HG02678 (cell line): ENCODE results near the gene GRK1.

Source experiments
- ATAC-seq: cut with Tn5 transposase; IDR thresholded peaks from one replicate; pipeline ENCODE4 v1.9.1; 2021; ENCODE audit warnings: mild to moderate bottlenecking, moderate library complexity; ENCODE audit not compliant: unreplicated experiment

Gene GRK1

DNA sequence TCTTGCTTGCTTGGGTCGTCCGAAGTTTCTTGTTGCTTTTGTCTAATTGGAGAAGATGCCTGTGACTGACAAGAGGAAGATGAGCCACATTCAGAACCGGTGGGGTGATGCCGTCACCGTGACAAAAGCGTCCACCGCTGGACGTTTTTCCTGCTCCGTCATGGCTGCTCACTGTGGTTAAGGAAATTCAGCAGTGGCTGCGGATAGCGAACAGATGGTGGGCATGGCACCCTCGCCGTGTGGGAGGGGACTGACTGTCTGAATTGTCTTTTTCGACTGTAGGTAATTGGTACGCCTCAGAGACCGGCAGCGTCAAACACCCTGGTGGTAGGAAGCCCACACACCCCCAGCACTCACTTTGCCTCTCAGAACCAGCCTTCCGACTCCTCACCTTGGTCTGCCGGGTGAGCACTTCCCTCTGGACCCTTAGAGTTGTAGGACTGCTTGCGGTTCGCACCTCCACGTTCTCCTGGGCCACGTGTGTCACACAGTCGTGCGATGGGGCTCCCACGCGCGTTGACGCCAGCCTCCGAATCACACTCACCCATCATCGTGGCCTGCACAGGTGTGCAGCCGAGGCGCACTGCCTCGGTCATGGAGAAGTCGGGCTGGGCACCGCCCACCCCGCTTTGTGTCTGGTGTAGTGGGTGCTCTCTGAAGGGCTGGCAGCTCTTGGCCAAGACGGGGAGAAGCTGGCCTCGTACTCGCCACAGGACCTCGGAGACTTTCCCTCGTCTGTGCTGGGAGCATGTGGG is 35.5 kb upstream of the GRK1 start:
- ATAC-seq, result no peak

DNA sequence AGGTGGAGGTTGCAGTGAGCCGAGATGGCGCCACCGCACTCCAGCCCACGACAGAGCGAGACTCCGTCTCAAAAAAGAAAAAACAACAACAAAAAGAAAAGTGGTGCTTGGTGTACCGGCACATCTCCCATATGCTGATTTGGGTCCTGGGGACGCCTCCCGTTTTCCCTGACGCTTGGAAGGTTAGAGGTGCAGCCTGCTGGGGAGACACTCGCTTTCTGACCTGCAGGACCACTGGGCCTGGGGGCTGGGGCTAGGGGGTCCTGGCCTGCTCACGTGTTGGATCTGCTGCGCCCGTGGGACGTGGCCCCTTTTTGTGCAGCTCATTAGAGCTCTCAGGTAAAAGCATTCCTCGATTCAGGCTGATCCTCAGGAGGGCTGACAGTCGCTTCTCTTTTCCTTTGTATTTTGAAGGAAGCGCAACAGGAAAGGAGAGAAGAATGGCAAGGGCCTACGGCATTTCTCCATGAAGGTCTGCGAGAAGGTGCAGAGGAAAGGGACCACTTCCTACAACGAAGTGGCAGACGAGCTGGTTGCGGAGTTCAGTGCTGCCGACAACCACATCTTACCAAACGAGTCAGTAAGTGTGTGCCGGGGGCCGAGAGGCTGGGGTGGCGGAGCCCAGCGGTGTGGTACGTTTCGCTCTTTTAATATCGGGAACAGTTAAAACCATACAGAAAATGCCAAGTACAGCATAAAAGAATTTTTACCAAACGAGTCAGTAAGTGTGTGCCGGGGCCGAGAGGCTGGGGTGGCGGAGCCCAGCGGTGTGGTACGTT is 34.1 kb upstream of the GRK1 start:
- no peak for ATAC-seq

DNA sequence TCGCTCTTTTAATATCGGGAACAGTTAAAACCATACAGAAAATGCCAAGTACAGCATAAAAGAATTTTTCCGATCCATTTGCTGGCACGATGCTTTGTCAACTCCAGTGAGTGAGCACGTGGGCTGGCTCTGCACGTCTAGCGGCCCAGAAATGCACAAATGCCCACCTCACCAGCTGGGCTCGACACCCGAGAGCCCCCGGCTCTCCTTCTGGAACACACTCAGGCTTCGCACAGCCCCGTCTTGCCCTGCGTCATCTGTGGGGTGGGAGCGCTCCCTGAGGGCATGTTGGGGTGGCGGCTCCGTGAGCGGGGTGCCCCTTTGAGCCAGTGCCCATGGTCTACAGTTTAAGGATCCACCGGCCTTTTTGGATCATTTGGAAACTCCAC is 33.5 kb upstream of the GRK1 start:
- no peak for ATAC-seq

DNA sequence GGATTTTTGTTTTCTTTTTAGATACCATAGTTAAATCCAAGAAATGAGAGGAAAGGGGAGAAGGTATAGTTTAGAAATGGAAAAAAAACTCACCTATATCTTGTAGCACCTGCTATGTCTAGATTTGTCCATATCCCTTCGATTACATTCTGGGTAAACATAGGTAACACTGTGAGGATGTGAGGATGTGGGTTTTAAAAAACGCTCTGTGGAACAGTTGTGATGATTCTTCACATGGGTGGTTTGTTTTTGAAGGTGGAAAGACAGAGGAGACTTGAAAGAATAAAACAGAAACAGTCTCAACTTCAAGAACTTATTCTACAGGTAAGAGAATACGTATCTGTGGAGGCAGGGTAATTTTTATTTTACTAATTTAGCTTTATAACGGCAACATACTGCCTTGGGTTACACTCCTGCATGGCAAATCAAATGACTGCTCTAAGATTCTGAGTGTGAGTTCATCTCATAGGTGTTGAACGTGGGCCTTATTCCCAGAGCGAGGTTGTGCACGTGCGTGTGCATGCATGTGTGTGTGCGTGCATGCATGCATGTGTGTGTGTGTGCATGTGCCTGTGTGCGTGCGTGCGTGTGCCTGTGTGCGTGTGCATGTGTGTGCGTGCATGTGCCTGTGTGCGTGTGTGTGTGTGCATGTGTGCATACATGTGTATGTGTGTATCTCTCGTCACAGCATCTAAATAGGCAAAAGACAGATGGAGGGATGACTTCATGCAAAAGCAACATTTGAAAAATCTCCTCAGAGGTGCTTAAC is 32.6 kb upstream of the GRK1 start:
- ATAC-seq, result no peak

DNA sequence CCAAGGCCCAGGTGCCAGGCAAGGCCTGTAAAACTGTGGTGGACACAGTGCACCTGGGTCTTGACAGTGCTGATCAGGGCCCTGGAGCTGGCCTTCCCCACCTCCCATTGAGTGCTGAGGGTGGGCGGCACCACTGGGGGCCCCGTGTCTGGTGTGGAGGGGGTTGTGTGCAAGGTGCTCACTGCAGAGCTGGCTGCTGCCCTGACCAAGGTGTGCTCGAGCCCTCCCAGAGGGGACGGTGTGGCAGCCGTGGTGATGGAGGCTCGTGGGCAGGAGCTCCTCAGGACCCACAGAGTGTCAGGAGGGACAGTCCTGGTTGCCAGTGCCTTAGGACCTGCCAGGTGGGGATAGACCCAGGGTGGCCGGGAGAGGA is 32.0 kb upstream of the GRK1 start:
- ATAC-seq, result no peak

DNA sequence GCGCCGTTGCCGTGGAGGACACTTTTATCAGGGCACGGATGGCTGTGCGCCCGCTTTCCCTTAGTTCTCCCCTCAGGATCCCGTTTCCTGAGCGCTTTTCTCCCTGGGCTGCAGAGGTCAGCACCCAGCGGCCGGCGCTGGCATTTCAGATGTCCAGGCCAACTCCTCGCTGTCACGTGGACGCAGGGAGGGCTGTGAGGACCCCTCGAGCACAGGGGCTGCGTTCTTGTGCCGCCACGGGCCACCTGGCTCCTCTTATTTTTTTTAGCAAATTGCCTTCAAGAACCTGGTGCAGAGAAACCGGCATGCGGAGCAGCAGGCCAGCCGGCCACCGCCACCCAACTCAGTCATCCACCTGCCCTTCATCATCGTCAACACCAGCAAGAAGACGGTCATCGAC is 31.3 kb upstream of the GRK1 start:
- no peak for ATAC-seq

DNA sequence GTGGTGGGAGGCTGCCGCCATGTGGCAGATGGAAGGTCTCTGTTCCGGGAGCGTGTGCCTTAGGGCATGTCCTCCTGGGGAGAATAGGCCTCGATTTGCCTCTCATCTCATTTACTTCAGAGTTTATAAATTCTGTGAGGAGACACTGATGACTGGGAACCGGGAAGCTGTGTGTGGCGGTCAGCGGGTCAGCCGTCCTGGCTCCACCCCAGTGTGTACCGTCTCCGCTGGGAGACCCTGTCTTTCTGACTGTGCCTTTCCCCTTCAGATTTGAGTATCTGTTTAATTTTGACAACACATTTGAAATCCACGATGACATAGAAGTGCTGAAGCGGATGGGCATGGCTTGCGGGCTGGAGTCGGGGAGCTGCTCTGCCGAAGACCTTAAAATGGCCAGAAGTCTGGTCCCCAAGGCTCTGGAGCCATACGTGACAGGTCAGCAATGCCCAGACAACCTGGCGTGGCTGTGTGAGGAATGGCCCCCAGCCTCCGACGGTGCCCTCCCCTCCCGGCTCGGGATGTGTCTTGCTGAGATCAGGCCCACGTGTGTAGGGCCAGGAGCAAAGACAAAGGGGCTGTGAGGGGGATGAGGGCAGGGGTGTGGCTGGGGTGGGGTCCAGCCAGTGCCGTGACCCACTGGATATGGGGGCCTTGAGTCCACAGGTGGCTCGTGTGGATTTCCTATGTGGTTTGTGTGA is 30.6 kb upstream of the GRK1 start:
- no peak for ATAC-seq

DNA sequence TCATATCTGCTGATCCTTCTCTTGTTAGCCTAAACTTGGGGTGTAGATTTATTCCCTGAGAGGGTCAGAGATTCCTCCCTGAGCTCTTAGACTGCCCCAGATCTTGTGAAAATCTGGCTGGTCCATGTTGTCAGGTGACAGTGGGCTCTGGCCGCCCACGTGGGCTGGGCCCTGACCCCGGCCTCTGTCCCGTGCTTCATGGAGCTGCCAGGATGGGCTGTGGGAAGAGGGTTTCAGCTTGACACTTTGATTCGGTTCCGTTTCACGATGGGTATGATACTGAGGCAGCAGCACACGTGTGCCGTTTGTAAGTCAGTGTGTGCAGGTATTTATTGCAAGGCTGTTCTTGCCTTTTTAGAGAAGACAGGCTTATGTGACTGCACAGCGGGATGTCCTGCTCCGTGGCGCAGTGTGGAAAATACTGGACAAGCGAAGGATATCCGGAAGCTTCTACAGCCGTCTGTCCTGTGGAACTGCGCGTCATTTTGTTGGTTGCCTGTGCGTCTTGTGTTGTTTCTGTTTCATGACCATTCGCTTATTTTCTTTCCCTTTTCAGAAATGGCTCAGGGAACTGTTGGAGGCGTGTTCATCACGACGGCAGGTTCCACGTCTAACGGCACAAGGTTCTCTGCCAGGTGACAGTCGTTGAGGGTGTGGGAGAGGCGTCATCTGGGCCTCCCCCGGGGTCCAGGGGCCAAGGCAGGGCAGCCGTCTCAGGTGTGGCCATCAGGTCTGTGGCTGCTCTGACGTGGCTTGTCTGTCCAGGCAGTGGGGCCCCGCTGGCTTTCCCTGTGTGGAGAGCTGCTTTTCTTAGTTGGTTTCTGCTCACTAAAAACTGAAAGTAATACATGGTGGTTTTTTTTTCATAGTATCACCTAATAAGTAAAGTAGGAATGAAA is 29.5 kb upstream of the GRK1 start:
- ATAC-seq, result no peak

DNA sequence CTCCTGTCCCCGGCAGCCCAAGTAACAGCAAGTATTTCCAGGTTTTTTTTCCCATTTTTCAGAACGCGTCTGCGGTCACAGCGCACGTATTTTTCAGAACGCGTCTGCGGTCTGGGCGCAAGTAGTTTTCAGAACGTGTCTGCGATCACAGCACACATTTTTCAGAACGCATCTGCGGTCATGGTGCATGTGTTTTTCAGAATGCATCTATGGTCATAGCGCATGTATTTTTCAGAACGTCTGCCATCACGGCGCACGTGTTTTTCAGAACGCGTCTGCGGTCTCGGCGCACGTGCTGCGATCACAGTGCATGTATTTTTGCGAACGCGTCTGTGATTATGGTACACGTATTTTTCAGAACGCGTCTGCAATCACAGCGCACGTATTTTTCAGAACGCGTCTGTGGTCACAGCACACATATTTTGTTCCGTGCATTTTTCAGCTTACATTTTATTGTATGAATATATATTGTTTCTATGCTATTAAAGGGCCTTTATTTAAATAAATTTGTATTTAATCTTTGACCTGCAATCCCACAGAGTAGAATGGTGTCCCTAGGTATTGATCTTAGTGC is 28.8 kb upstream of the GRK1 start:
- ATAC-seq, result no peak

DNA sequence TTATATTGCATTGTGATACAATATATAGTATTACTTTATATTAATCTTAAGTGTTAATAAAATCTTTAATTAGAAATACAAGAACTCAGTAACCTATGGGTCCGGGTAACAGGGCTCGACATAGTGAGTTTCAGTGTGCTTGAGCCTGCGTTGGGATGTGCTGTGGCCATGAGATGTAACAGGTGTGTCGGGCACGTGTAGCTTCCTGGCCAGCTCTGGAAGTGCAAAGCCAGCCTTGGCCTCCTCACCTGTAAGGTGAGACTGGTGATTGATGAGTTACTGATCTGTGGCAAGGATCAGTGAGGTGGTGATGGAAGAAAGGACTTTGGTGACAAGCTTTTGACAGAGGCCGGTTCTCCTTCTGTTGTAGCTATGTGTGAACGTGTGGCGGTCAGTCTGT is 28.2 kb upstream of the GRK1 start:
- no peak for ATAC-seq

DNA sequence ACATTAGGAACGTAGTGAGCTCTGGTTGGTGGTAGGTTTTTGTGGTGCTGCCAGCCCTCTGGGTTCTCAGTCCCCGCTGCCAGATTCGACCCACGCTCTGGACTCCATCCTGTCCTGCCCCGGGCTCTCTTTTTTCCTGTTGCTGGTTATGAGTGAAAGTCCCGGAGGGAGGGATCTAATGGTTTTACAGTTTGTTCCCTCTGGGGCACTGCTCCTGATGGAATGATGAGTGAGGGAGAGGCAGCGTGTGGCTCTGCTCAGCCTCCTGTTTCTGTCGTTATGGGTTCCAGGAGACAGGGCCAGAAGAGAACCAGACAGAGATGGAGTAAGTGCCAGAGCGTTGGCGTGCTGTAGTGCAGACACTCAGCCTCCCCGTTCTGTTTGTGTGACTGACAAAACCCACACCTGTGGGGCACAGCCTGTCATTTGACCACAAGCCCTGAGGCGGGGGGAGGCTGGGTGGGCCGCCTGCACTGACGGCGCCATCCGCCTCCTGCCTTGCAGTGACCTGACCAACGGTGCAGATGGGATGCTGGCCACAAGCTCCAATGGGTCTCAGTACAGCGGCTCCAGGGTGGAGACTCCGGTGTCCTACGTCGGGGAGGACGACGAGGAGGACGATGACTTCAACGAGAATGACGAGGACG is 27.3 kb upstream of the GRK1 start:
- no peak for ATAC-seq

DNA sequence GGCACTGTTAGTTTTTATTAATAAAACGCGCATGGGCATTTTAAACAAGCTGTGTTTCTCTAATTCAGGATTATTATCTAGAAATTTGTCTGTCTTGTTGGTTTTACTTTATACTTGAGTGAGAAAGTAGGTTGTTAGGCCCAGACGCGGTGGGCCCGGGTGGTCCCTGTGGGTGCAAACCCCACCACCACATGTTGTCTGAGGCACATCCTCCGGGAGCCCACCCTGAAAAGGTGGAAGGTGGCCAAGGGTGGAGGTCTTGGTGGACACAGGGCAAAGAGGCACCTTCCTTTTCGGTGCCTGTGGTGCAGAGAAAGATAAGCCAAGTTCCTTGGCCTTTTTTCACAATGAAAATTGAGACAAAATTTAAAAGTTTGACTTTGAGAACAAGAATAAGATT is 25.6 kb upstream of the GRK1 start:
- ATAC-seq, result no peak

DNA sequence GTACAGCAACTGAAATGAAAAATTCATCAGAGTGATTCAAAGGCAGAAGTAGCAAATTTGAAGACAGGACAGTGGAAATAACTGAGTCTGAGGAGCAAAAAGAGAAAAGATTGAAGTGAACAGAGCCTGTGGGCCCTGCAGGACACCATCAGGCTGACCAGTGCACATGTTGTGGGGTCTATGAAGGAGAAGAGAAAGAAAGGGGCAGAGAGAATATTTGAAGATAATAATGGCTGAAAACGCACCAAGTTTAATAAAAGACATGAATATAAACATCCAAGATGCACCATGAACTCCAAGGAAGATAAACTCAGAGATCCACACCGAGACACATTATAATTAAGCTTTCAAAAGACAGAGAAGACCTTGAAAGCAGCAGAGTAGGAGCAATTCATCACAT is 24.5 kb upstream of the GRK1 start:
- ATAC-seq, result no peak

DNA sequence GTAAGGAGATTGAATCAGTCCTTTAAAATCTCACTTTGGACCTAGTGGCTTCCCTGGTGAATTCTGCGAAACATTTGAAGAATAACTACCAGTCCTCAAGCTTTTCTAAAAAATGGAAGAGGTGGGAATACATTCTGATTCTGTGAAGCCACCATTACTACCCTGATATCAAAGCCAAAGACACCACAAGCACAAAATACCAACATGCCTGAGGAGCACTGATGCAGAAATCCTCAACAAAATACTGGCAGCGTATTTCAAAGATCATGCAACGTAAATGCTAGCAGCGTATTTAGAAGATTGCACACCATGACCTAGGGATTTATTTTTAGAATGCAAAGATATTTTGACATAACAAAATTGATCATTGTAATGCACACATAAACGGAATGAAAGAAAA is 23.4 kb upstream of the GRK1 start:
- ATAC-seq, result no peak

DNA sequence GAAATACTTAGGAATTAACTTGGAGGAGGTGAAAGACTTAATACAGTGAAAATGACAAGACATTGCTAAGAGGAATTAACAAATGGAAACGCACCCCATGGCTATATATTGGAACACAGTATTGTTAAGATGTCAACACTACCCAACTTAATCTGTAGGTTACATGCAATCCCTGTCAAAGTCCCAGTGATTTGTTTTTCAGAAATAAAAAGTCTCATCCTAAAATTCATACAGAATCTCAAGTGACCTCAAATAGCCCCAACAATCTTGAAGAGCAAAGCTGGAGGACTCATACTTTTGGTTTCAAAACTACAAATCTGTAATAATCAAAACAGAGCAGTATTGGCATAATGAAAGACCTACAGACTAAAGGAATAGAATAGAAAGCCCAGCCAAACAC is 22.2 kb upstream of the GRK1 start:
- no peak for ATAC-seq

DNA sequence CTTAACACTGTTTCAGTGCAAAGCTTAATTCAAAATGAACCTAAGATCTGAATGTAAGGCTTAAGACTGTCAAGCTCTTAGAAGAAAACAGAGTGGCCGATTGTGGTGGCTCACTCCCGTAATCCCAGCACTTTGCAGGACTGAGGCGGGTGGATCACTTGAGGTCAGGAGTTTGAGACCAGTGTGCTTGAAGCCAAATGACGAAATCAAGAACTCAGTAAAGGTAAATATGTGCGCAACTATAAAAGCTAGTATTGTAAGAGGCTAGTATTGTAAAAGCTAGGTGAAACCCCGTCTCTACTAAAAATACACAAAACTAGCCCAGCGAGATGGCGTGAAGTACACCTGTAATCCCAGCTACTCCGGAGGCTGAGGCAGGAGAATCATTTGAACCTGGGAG is 21.7 kb upstream of the GRK1 start:
- ATAC-seq, result no peak

DNA sequence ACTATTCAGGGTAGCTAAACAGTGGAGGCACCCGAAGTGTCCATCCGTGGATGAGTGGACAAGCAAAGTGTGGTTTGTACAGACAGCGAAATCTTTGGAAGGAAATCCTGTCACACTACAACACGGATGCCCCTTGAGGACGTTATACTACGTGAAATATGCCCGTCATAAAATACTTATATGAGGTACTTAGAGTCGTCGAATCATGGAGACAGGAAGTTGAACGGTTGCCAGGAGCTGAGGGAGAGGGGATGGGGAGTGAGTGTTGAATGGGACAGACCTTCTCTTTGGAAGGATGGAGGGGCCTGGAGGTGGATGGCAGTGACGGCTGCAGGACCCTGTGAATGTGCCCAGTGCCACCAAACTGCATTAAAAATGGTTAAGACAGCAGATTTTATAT is 20.6 kb upstream of the GRK1 start:
- ATAC-seq, result no peak

DNA sequence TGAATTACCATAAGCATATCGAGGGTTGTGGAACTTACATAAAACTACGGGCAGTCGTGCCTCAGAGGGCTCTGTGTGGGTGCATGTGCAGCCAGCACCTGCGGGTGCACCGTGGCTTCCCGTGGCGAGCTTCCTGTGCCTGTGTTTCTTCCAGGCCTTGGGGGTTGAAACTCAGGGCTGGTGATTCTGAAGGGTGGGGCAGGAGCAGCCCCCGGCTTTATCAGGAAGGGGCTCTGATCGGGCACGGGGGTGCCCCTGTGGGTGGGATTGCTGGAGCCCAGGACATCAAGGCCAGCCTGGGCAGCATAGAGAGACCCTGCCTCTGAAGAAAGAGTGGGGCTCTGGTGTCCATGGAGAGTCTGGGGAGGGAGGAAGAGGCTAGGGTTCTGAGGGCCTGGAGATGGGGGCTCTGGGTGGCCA is 20.1 kb upstream of the GRK1 start:
- no peak for ATAC-seq
